NCI-H1436 treated with DMSO at 0.1 percent for 48 hours (cell line): ENCODE results near the gene CHRNA7.
"Not testable (repeated sequence)": the region's sequence is repeated elsewhere in the genome, so short reads cannot be mapped to it uniquely, and the experiment has no call there.

Experiments
- DNase-seq: peaks from one replicate; lab custom pipeline; 2025; lab: John Stamatoyannopoulos, UW

CHRNA7 gene

GRCh38 chr15:32120577-32121383, 90.5 kb downstream of the CHRNA7 start:
- DNase-seq = no peak

- no peak for DNase-seq
Measured at GRCh38 chr15:32121384-32121695, 91.0 kb downstream of the CHRNA7 start.

GRCh38 chr15:32122013-32122412, 91.7 kb downstream of the CHRNA7 start:
- DNase-seq = no peak

- no peak for DNase-seq
Measured at GRCh38 chr15:32123473-32123872, 93.2 kb downstream of the CHRNA7 start.

GRCh38 chr15:32124726-32125125, 94.4 kb downstream of the CHRNA7 start:
- no peak for DNase-seq

- no peak for DNase-seq
Measured at GRCh38 chr15:32125595-32125994, 95.3 kb downstream of the CHRNA7 start.

- no peak for DNase-seq
Measured at GRCh38 chr15:32129815-32130214, 99.5 kb downstream of the CHRNA7 start.

- no peak for DNase-seq
Measured at GRCh38 chr15:32130823-32131222, 100.5 kb downstream of the CHRNA7 start.

- no peak for DNase-seq
Measured at GRCh38 chr15:32131803-32132202, 101.5 kb downstream of the CHRNA7 start.

- DNase-seq = no peak
Measured at GRCh38 chr15:32132859-32133258, 102.5 kb downstream of the CHRNA7 start.

GRCh38 chr15:32134842-32135241, 104.5 kb downstream of the CHRNA7 start:
- no peak for DNase-seq

- DNase-seq = no peak
Measured at GRCh38 chr15:32135335-32135734, 105.0 kb downstream of the CHRNA7 start.

- not testable (repeated sequence) for DNase-seq
Measured at GRCh38 chr15:32145512-32145911, 115.2 kb downstream of the CHRNA7 start.

GRCh38 chr15:32148833-32149555, 118.7 kb downstream of the CHRNA7 start:
- DNase-seq = no peak

GRCh38 chr15:32152574-32152973, 122.3 kb downstream of the CHRNA7 start:
- no peak for DNase-seq

GRCh38 chr15:32153868-32154623, 123.7 kb downstream of the CHRNA7 start:
- DNase-seq = not testable (repeated sequence)

- not testable (repeated sequence) for DNase-seq
Measured at GRCh38 chr15:32162143-32162542, 131.8 kb downstream of the CHRNA7 start.

- not testable (repeated sequence) for DNase-seq
Measured at GRCh38 chr15:32164065-32164464, 133.8 kb downstream of the CHRNA7 start.

- not testable (repeated sequence) for DNase-seq
Measured at GRCh38 chr15:32164747-32165146, 134.4 kb downstream of the CHRNA7 start.

GRCh38 chr15:32165775-32166174, 135.5 kb downstream of the CHRNA7 start:
- not testable (repeated sequence) for DNase-seq

GRCh38 chr15:32166270-32166669, 136.0 kb downstream of the CHRNA7 start:
- DNase-seq = not testable (repeated sequence)

- DNase-seq = not testable (repeated sequence)
Measured at GRCh38 chr15:32167913-32168312, 137.6 kb downstream of the CHRNA7 start.

- not testable (repeated sequence) for DNase-seq
Measured at GRCh38 chr15:32180579-32180978, 150.3 kb downstream of the CHRNA7 start.
